ENCODE measurements around the gene IGDCC3. TPM values are rescaled to one million over a fixed set of nuclear protein-coding genes. Genes with fewer than 3 reads are reported as not detected.

Gene IGDCC3
- total and polyA plus RNA-seq, 2 of the 8 experiments (the other 6 are each of a cell fraction or from before 2014, with no cell fraction given), result 26.8 to 45.7 TPM

DNA sequence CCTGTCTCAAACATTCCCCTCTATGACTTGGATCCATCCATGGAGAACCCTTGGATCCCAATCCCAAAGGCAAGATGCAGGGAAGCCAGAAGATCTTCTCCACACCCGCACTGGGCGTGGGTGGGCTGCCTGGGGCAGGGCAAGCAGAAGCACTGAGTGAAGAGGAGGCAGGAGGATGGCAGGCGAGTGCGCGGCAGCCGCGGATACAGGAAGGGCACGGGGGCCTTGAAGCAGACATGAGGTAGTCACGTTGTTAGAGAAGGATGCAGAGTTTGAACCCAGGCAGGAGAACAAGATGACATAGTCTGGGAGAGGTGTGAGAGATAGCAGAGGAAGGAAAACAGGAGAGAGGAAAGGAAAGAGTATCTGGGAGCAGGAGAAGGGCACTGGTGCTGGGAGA is 5.1 kb upstream of the IGDCC3 start:
- Histone ChIP-seq H2BK12ac (ENCODE audit: low read depth, low read length) (peak overlapping the region; percentile 54; the same call in 1 of the 2 replicates), H2AK5ac (ENCODE audit: low read depth, low read length) (peak overlapping the region; percentile 70), H3K79me2 (ENCODE audit: control insufficient read depth in 1 of 2, insufficient read depth in 2 of 2, low read length in 2 of 2) (no peaks in the 10 kb centered on the region), H4K5ac (ENCODE audit: insufficient read length, low read depth, low read length) (no peak overlapping the region), H3K79me1 (ENCODE audit: low read depth, low read length) (no peaks in the 10 kb centered on the region), H3K27ac (ENCODE audit: low read depth, low read length) (no peak overlapping the region), H3K4ac (replicated peaks; ENCODE audit: insufficient read length, low read depth, low read length) (no peak overlapping the region), H3K9ac (replicated peaks in 1 of 4; ENCODE audit: extremely low read depth in 1 of 4, low read depth in 3 of 4, low read length in 3 of 4) (no peak overlapping the region), H2BK120ac (replicated peaks; ENCODE audit: low read depth, low read length) (no peak overlapping the region), H3K4me3 (ENCODE audit: extremely low read depth in 1 of 4, insufficient read depth in 2 of 4, low read depth in 3 of 4, low read length in 4 of 4) (no peak overlapping the region), H2BK5ac (ENCODE audit: low read depth, low read length) (no peak overlapping the region), H3K4me2 (ENCODE audit: insufficient read depth in 1 of 2, low read depth in 2 of 2, low read length in 2 of 2) (no peak overlapping the region), H2BK15ac (ENCODE audit: low read length) (0 out of 2 replicates have a peak overlapping the region, but pooled peaks have one; percentile 25), H2AFZ (ENCODE audit: low read length) (no peak overlapping the region), H4K20me1 (replicated peaks in 1 of 2; ENCODE audit: control insufficient read depth in 1 of 2, insufficient read depth in 2 of 2, low read length in 2 of 2) (no peaks in the 10 kb centered on the region), H3K23me2 (ENCODE audit: low read depth, low read length) (peaks cover 3% of the 10 kb centered on the region; the same call in 1 of the 2 replicates), H3K36me3 (ENCODE audit: control insufficient read depth in 2 of 4, insufficient read depth in 4 of 4, low read length in 3 of 4) (peaks cover 0 to 4% (median 0%) of the 10 kb centered on the region in 4 experiments; a peak in 2 of 8 replicates), H4K91ac (replicated peaks; ENCODE audit: insufficient read length, low read length) (no peak overlapping the region), H3K23ac (ENCODE audit: insufficient read length) (no peak overlapping the region), H3K4me1 (replicated peaks in 1 of 4; ENCODE audit: control insufficient read depth in 3 of 4, insufficient read depth in 4 of 4, low read length in 3 of 4) (peaks cover 3 to 28% (median 11%) of the 10 kb centered on the region in 4 experiments), H3K56ac (replicated peaks; ENCODE audit: insufficient read length, low read depth, low read length) (no peak overlapping the region), H3K9me3 (ENCODE audit: insufficient read depth in 2 of 2, low read depth in 1 of 2, low read length in 1 of 2) (no peaks in the 10 kb centered on the region), H3K14ac (ENCODE audit: insufficient read length) (no peak overlapping the region), H4K8ac (ENCODE audit: extremely low read depth, insufficient read depth, low read length) (no peak overlapping the region), H3K18ac (ENCODE audit: extremely low read depth, low read length) (no peak overlapping the region), H3K27me3 (replicated peaks in 1 of 4; ENCODE audit: control insufficient read depth in 3 of 4, extremely low read depth in 1 of 4, insufficient read depth in 3 of 4, low read length in 3 of 4) (peaks cover 0 to 8% (median 0%) of the 10 kb centered on the region in 4 experiments; a peak in 2 of 7 replicates), H2BK20ac (ENCODE audit: low read length) (0 out of 2 replicates have a peak overlapping the region, but pooled peaks have one; percentile 9)
- no peak for FAIRE-seq
- no peak for DNase-seq (ENCODE audit: low read depth in 1 of 2, low spot score in 2 of 2)
- WGBS, 2 experiments (ENCODE audit: extremely low coverage in 1 of 2, insufficient coverage in 1 of 2, insufficient read length in 1 of 2, insufficient replicate concordance in 2 of 2, low coverage in 1 of 2, low lambda C conversion rate in 2 of 2, missing lambda C conversion rate in 1 of 2), result 88% methylated on average over 5 of the region's 9 CpGs; no CpG with 5 or more reads in 1 of the 2 experiments
- TF ChIP-seq EP300 (IDR thresholded peaks at IDR 0.05; ENCODE audit: borderline replicate concordance in 1 of 2, low read depth in 2 of 2, low read length in 2 of 2), result no peak
- TF ChIP-seq, protein P1, sequence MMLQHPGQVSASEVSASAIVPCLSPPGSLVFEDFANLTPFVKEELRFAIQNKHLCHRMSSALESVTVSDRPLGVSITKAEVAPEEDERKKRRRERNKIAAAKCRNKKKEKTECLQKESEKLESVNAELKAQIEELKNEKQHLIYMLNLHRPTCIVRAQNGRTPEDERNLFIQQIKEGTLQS (IDR thresholded peaks at IDR 0.05; ENCODE audit: insufficient read depth, low read depth, low read length), result no peak
- no peak for TF ChIP-seq POLR2AphosphoS5 (IDR thresholded peaks at IDR 0.05; ENCODE audit: low read depth, low read length)
- no peak for TF ChIP-seq SRF (IDR thresholded peaks at IDR 0.05; ENCODE audit: low read depth, low read length)
- no peak for TF ChIP-seq CHD2 (IDR thresholded peaks at IDR 0.05; ENCODE audit: low read length)
- no peak for TF ChIP-seq CBX5 (IDR thresholded peaks at IDR 0.05; ENCODE audit: low read depth, low read length)
- TF ChIP-seq NANOG (IDR thresholded peaks at IDR 0.05; ENCODE audit: insufficient read depth, low read depth, low read length, poor library complexity, severe bottlenecking), result no peak
- no peak for TF ChIP-seq POU5F1 (IDR thresholded peaks at IDR 0.05; ENCODE audit: low read depth, low read length)
- CTCF ChIA-PET (ENCODE audit: partially characterized antibody), result interaction anchor here (1.2 to 18.3 kb wide), 9 partner anchors 11 to 63 kb away, joined by 4 to 547 read pairs (median 5); no protein-coding TSS in a partner anchor
- POLR2A ChIA-PET (ENCODE audit: partially characterized antibody), result interaction anchor here (0.6 to 2.6 kb wide), 7 partner anchors 10 to 83 kb away, joined by 3 to 18 read pairs (median 4); partner anchors contain the start of gene RNU5B-1

All from H1 (cell line).